HG03196 (cell line): ENCODE data around the gene SOCS4.
A peak's percentile ranks its signal among the peaks of the same experiment; 100 is the strongest.
"Not testable (repeated sequence)": the region's sequence is repeated elsewhere in the genome, so short reads cannot be mapped to it uniquely, and the experiment has no call there.

Experiments used
- ATAC-seq: cut with Tn5 transposase; IDR thresholded peaks from one replicate; pipeline ENCODE4 v1.9.1; 2021; ENCODE audit not compliant: unreplicated experiment

The SOCS4 gene

GRCh38 chr14:55051423-55052268 is 24.6 kb downstream of the SOCS4 start, which contains the start of gene MAPK1IP1L:
Gene MAPK1IP1L, plus strand, starts transcription at chr14:55051647. Its CDS starts 10,037 bp downstream, at chr14:55061684.
- ATAC-seq, result peak; percentile 93

- no peak for ATAC-seq
Measured at GRCh38 chr14:55052269-55052930, 25.4 kb downstream of the SOCS4 start.

GRCh38 chr14:55053018-55053417 is 26.0 kb downstream of the SOCS4 start:
- ATAC-seq, result no peak

- no peak for ATAC-seq
Measured at GRCh38 chr14:55053500-55053899, 26.5 kb downstream of the SOCS4 start.

GRCh38 chr14:55054098-55054497 is 27.1 kb downstream of the SOCS4 start:
- ATAC-seq, result no peak

- no peak for ATAC-seq
Measured at GRCh38 chr14:55057919-55058318, 30.9 kb downstream of the SOCS4 start.

GRCh38 chr14:55059333-55059732 is 32.3 kb downstream of the SOCS4 start:
- ATAC-seq, result no peak

- ATAC-seq, result no peak
Measured at GRCh38 chr14:55062517-55063351, 35.7 kb downstream of the SOCS4 start.

- ATAC-seq, result not testable (repeated sequence)
Measured at GRCh38 chr14:55064896-55065295, 37.9 kb downstream of the SOCS4 start.

- no peak for ATAC-seq
Measured at GRCh38 chr14:55065411-55065810, 38.4 kb downstream of the SOCS4 start.

GRCh38 chr14:55066223-55066622 is 39.2 kb downstream of the SOCS4 start:
- ATAC-seq, result no peak

- ATAC-seq, result no peak
Measured at GRCh38 chr14:55070981-55071411, 44.0 kb downstream of the SOCS4 start.

- ATAC-seq, result peak; percentile 55
Measured at GRCh38 chr14:55071870-55072640, 45.0 kb downstream of the SOCS4 start.

GRCh38 chr14:55073856-55074255 is 46.8 kb downstream of the SOCS4 start:
- no peak for ATAC-seq

- peak; percentile 36 for ATAC-seq
Measured at GRCh38 chr14:55074662-55075061, 47.6 kb downstream of the SOCS4 start.

- no peak for ATAC-seq
Measured at GRCh38 chr14:55075628-55076175, 48.7 kb downstream of the SOCS4 start.

GRCh38 chr14:55077170-55078151 is 50.4 kb downstream of the SOCS4 start:
- no peak for ATAC-seq

GRCh38 chr14:55079961-55080360 is 52.9 kb downstream of the SOCS4 start:
- not testable (repeated sequence) for ATAC-seq
